ENCODE results near the gene ABR. TPM values are rescaled to one million over a fixed set of nuclear protein-coding genes. Genes with fewer than 3 reads are reported as not detected.
A peak's percentile ranks its signal among the peaks of the same experiment; 100 is the strongest.

ABR gene
- 111 and 195 TPM in 2 replicates for total RNA-seq

DNA sequence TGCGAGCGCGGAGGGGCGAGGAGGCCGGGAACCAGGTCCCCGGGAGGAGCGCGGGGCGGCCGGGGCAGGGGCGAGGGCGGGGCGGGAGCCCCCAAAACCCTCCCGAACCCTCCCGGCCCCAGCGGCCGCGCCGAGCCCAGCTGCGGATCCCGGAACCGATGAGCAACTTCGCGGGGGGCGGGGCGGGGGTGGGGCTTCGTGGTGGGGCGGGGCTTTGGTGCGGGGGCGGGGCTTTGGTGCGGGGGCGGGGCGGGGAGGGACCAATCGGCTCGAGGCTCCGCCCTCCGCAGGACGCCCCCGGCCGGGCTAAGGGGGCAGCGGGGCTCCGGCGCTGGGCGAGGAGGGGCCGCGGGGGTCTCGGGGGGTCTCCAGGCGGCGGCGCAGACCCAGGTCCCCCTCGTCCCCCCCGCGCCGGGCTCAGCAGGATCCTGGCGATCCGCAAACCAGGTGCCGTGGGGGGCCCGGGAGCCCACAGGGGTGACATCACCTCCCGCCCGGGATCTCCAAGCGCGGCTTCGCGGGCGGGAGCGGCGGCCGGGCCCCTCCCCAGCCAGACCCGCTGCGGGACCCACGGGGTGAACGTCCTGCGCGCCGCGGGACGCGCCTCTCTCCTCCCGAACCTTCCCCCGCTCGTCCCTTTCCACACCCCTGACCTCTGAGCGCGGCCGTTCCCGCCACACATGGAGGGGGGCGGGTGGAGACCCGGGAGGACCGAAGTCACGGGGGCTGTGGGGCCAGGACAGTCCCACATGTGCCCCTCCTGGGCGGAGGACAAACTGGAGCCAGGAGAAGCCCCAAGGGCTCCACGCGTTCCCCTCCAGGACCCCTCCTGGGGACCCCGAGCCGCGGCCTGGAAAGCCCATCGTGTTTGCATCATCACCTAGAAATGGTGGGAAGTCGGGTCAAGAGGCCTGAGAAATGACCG, at the start of gene ABR:
Gene ABR, minus strand, starts transcription at position 164 of the 925 bp plus-strand sequence. CDS start 254 bp downstream, outside the sequence.
- no peak for DNase-seq (ENCODE audit: low read depth)
- peak within 1 kb of the TSS; percentile 69 for H3K4me3 ChIP-seq (ENCODE audit: low read depth, low read length)
- TF ChIP-seq, protein P1, sequence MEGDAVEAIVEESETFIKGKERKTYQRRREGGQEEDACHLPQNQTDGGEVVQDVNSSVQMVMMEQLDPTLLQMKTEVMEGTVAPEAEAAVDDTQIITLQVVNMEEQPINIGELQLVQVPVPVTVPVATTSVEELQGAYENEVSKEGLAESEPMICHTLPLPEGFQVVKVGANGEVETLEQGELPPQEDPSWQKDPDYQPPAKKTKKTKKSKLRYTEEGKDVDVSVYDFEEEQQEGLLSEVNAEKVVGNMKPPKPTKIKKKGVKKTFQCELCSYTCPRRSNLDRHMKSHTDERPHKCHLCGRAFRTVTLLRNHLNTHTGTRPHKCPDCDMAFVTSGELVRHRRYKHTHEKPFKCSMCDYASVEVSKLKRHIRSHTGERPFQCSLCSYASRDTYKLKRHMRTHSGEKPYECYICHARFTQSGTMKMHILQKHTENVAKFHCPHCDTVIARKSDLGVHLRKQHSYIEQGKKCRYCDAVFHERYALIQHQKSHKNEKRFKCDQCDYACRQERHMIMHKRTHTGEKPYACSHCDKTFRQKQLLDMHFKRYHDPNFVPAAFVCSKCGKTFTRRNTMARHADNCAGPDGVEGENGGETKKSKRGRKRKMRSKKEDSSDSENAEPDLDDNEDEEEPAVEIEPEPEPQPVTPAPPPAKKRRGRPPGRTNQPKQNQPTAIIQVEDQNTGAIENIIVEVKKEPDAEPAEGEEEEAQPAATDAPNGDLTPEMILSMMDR (conservative IDR thresholded peaks at IDR 0.05; ENCODE audit: low read depth, low read length) = no peak

DNA sequence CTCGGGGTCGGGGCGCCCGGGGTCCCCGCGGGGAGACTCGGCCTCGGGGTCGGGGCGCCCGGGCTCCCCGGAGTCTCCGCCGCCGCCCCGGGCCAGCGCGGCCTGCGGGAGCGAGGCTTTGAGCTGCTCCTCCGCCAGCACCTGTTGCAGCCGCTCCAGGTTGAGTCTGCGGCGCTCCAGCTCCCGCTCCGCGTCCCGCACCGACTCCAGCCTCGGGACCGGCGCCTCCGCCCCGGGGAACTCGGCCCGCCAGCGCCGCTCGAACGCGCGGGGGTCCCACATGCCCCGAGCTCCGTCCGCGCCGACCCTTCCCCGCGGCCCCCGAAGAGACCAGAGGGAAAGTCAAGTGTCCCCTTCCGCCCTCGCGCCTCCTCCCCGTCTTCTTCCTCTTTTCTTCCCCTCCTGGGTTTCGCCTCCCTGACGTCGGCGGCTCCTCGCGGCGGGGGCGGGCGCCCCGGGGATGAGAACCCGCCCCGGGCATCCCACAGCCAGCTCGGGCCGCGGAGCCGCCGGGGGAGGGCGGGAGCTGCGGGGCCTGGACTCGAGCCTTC, 49.6 kb upstream of the ABR start:
- DNase-seq (ENCODE audit: low read depth) = no peak
- TF ChIP-seq, protein P1 (conservative IDR thresholded peaks at IDR 0.05; ENCODE audit: low read depth, low read length) = no peak
- H3K4me3 ChIP-seq (ENCODE audit: low read depth, low read length) = peak overlapping the region; percentile 30

DNA sequence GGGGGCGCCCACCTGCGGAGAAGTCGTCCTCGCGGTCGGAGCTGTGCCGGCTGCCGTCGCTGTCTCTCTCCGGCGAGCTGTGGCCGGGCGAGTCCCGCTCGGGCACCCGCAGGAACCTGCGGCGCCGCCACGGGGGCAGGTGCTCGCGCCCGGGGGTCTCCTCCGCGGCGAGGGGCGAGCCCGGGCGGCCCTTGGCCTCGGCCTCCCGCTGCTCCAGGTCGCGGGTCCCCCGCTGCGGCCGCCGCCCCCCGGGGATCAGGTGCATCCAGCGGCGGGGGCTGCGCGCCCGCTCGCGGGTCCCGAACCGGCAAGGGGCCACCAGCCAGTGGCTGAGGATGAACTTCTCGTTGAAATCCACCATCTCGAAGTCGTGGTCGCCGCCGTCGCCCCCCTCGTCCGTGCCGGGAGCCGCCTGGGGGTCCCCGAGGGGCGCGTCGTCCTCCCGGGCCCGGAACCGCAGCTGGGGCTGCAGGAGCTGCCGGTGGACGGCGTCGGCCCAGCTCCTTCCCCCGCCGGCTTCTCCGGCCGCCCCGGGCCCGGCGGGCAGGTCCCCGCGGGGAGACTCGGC, 49.1 kb upstream of the ABR start:
- no peak overlapping the region for H3K4me3 ChIP-seq (ENCODE audit: low read depth, low read length)
- TF ChIP-seq, protein P1 (conservative IDR thresholded peaks at IDR 0.05; ENCODE audit: low read depth, low read length) = no peak
- no peak for DNase-seq (ENCODE audit: low read depth)

DNA sequence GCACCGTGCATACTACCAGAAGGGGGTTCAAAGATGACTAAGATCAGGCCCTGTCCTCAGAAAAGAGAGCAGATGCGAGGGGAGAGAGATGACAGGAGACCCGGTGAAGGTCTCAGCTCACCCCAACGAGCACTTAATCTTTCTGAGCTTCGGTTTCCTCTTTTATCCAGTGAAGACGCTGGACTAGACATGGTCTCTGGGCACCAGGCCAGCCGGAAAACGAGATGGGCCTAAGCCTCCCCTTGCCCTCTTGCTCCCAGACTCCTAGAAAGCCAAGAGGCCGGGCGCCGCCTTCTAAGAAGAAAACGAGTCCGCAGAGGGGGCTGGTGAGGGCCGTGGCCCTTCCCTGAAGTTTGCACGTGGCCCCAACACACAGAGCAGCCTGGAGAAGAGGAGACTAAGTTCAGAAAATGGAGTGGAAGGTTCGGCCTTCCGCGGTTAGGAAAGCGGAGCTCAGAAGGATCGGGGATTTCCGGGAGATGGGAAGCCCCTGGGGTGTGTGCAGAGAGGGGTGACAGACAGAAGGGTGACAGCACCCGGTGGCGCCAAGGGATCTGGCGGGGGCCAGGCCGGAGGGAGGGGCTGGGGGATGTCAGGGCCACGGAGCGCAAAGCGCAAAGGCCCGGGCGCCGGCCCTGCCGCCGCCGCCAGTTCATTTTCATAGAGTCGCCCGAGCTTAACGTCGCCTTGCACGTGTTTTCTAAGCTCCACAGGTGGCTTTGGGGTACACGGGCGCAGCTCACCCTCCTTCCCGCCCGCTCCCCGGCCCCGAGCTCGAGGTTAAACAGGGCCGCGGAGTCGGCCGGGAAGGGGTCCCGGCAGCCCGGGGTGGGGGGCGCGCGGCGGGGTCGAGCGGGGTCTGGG, 48.4 kb upstream of the ABR start:
- peak overlapping the region; percentile 21 for H3K4me3 ChIP-seq (ENCODE audit: low read depth, low read length)
- no peak for DNase-seq (ENCODE audit: low read depth)
- TF ChIP-seq, protein P1 (conservative IDR thresholded peaks at IDR 0.05; ENCODE audit: low read depth, low read length) = no peak

DNA sequence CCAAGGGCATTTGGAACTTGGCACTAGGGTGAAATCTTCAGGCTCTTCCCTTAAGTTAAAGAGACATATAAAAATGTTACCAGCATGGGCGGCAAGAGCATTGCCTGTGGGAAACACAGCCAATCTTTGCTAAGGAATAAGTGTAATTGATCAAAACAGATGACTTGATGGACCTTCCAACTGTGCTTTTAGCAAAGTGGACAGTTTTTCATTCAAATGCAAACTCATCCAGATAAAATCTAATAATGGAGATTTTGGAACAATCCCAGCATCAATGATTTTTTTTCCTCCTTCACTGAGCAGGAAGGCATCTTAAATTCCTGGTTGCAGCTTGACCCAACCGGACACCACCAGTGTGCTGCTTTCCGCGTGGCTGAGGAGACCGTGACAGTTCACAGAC, 47.6 kb upstream of the ABR start:
- no peak for DNase-seq (ENCODE audit: low read depth)
- no peak overlapping the region for H3K4me3 ChIP-seq (ENCODE audit: low read depth, low read length)
- TF ChIP-seq, protein P1 (conservative IDR thresholded peaks at IDR 0.05; ENCODE audit: low read depth, low read length) = no peak

DNA sequence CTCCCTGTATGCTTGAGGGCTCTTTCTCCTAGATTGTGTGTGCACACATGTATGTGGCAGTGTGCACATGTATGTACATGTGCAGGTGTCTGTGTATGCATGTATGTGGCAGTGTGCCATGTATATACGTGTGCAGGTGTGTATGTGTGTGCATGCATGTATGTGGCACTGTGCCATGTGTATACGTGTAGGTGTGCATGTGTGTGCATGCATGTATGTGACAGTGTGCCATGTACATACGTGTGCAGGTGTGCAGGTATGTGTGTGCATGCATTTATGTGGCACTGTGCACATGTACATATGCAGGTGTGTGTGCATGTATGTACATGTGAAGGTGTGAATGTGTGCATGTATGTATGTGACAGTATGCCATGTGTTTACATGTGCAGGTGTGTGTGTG, 46.5 kb upstream of the ABR start:
- TF ChIP-seq, protein P1 (conservative IDR thresholded peaks at IDR 0.05; ENCODE audit: low read depth, low read length) = no peak
- H3K4me3 ChIP-seq (ENCODE audit: low read depth, low read length) = no peak overlapping the region
- no peak for DNase-seq (ENCODE audit: low read depth)
